Gastrocnemius medialis (tissue), 4 donors: Measurements from ENCODE around the gene CEBPA. TPM values are rescaled to one million over a fixed set of nuclear protein-coding genes. Genes with fewer than 3 reads are reported as not detected.
"Not testable (repeated sequence)": the region's sequence is repeated elsewhere in the genome, so short reads cannot be mapped to it uniquely, and the experiment has no call there.

Source experiments
- ATAC-seq, 2 donors: fragments of 150-250 bp; one replicate each; pipeline ENCODE4 v1.9.1; 2016
- DNase-seq, 2 donors: peaks; one replicate each; pipeline ENCODE4 v3.0.0-alpha.2; 2019
- H3K27ac ChIP-seq, 4 donors: fragments of 200-600 bp; sonication (generic); 1 replicate in 1 of 4; 2 replicates in 3 of 4; pipeline ENCODE4 v1.5.1; 2016 to 2018; ENCODE audit warnings: mild to moderate bottlenecking in 2 of 4, moderate library complexity in 1 of 4
- H3K27me3 ChIP-seq, 3 donors: fragments of 200-600 bp; sonication (generic) in 2 of 3; 1 replicate in 1 of 3; 2 replicates in 2 of 3; pipeline versions ENCODE4 v1.5.1 to v1.6.0; 2016 to 2019; ENCODE audit warnings: mild to moderate bottlenecking in 1 of 3, moderate library complexity in 1 of 3
- H3K36me3 ChIP-seq, 2 donors: fragments of 200-600 bp; sonication (generic) in 1 of 2; one replicate each; pipeline ENCODE4 v1.5.1; 2017 to 2018
- H3K4me1 ChIP-seq, 2 donors: fragments of 200-600 bp; sonication (generic) in 1 of 2; one replicate each; pipeline ENCODE4 v1.5.1; 2016 to 2017; ENCODE audit warnings: mild to moderate bottlenecking in 2 of 2
- H3K4me3 ChIP-seq, 4 donors: fragments of 200-600 bp; sonication (generic) in 3 of 4; 1 replicate in 1 of 4; 2 replicates in 3 of 4; pipeline ENCODE4 v1.5.1; 2016 to 2019; ENCODE audit warnings: mild to moderate bottlenecking in 2 of 4
- H3K9me3 ChIP-seq, 3 donors: fragments of 200-600 bp; sonication (generic) in 2 of 3; 1 replicate in 1 of 3; 2 replicates in 2 of 3; pipeline ENCODE4 v1.5.1; 2016 to 2019
- CTCF ChIP-seq, 5 experiments: fragments of 450-650 bp in 3 of 5; fragments of 200-600 bp in 2 of 5; sonication (generic) in 2 of 5; IDR thresholded peaks in 4 of 5; conservative IDR thresholded peaks in 1 of 5; 1 replicate in 4 of 5; 2 replicates in 1 of 5; pipeline ENCODE4 v1.5.1; 2016 to 2019; ENCODE audit warnings: antibody characterized with exemption in 5 of 5, mild to moderate bottlenecking in 3 of 5, moderate library complexity in 3 of 5
- POLR2A ChIP-seq, 2 donors: fragments of 450-650 bp; IDR thresholded peaks; one replicate each; pipeline ENCODE4 v1.6.1; 2017; ENCODE audit warnings: antibody characterized with exemption in 2 of 2, mild to moderate bottlenecking in 2 of 2, moderate library complexity in 2 of 2
- in situ Hi-C, 4 donors: fragments of 200-750 bp; cut with MboI; loops; one replicate each; pipeline versions ENCODE4 v1.15.0 to v1.8.0; 2017; ENCODE audit warnings: low sequenced_read_pairs in 4 of 4
- intact Hi-C: fragments of 100-400 bp; cut with DNase I; formaldehyde crosslinking; loops from one replicate; pipeline ENCODE4 v1.15.1; 2023; ENCODE audit warnings: low total_unique reads
- total RNA-seq, 4 donors: library from RNA; depleted of rRNA; stranded (reverse); fragments of >200 nt; gene quantifications; one replicate each; pipeline versions ENCODE4 v1.1.0 to v1.2.3, GENCODE V29; 2016

The CEBPA gene
- total RNA-seq, 4 donors from 2014 or later = 11.9 to 29.9 (median 25.5) TPM

GRCh38 chr19:33297401-33298145, 4.8 kb downstream of the CEBPA start:
- ATAC-seq = no peak
- no peak overlapping the region for H3K27ac ChIP-seq
- DNase-seq = no peak
- no peaks in the 10 kb centered on the region for H3K27me3 ChIP-seq
- intact Hi-C loops (no loop called here), in situ Hi-C loops (loop anchor here in 1 of 4 donors (5.0 kb wide), 1 partner anchor 90 kb away; no protein-coding TSS in a partner anchor)
- TF ChIP-seq POLR2A (IDR thresholded peaks at IDR 0.05) (no peak), CTCF (IDR thresholded peaks at IDR 0.05 in 4 of 5, conservative IDR thresholded peaks at IDR 0.05 in 1 of 5) (no peak)
- H3K4me1 ChIP-seq = peaks cover 22 to 24% of the 10 kb centered on the region in 2 donors
- no peaks in the 10 kb centered on the region for H3K36me3 ChIP-seq
- H3K4me3 ChIP-seq = no peak overlapping the region
- no peaks in the 10 kb centered on the region for H3K9me3 ChIP-seq

- no peak for DNase-seq
- intact Hi-C loops = no loop called here
- H3K4me3 ChIP-seq = no peak overlapping the region
- no peaks in the 10 kb centered on the region for H3K27me3 ChIP-seq
- H3K36me3 ChIP-seq = no peaks in the 10 kb centered on the region
- ATAC-seq = no peak
- H3K4me1 ChIP-seq = peaks cover 22 to 28% of the 10 kb centered on the region in 2 donors
- no peaks in the 10 kb centered on the region for H3K9me3 ChIP-seq
- in situ Hi-C loops = loop anchor here in 1 of 4 donors (5.0 kb wide), 1 partner anchor 91 kb away; no protein-coding TSS in a partner anchor
- no peak for TF ChIP-seq CTCF (IDR thresholded peaks at IDR 0.05 in 4 of 5, conservative IDR thresholded peaks at IDR 0.05 in 1 of 5)
- TF ChIP-seq POLR2A (IDR thresholded peaks at IDR 0.05) = no peak
- no peak overlapping the region for H3K27ac ChIP-seq
Observed at GRCh38 chr19:33296488-33296971, 5.8 kb downstream of the CEBPA start.

- TF ChIP-seq POLR2A (IDR thresholded peaks at IDR 0.05) = no peak
- no peak for TF ChIP-seq CTCF (IDR thresholded peaks at IDR 0.05 in 4 of 5, conservative IDR thresholded peaks at IDR 0.05 in 1 of 5)
- Histone ChIP-seq H3K36me3 (no peaks in the 10 kb centered on the region), H3K27me3 (no peaks in the 10 kb centered on the region), H3K4me1 (peaks cover 18 to 26% of the 10 kb centered on the region in 2 donors), H3K4me3 (no peak overlapping the region), H3K9me3 (no peaks in the 10 kb centered on the region), H3K27ac (no peak overlapping the region)
- in situ Hi-C loops = loop anchor here in 1 of 4 donors (5.0 kb wide), 1 partner anchor 91 kb away; no protein-coding TSS in a partner anchor
- intact Hi-C loops = no loop called here
- DNase-seq = no peak
- no peak for ATAC-seq
Observed at GRCh38 chr19:33295621-33296487, 6.5 kb downstream of the CEBPA start.

GRCh38 chr19:33295046-33295445, 7.3 kb downstream of the CEBPA start:
- H3K36me3 ChIP-seq, DNase-seq, intact Hi-C loops, H3K9me3 ChIP-seq, H3K27me3 ChIP-seq, H3K27ac ChIP-seq, H3K4me3 ChIP-seq, ATAC-seq: not testable (repeated sequence)
- H3K4me1 ChIP-seq = peaks cover 12 to 20% of the 10 kb centered on the region in 2 donors
- in situ Hi-C loops = loop anchor here in 1 of 4 donors (5.0 kb wide), 1 partner anchor 92 kb away; no protein-coding TSS in a partner anchor
